ENCODE measurements around the gene OR1C1. TPM values are rescaled to one million over a fixed set of nuclear protein-coding genes. Genes with fewer than 3 reads are reported as not detected.
A peak's percentile ranks its signal among the peaks of the same experiment; 100 is the strongest.
"Not testable (repeated sequence)": the region's sequence is repeated elsewhere in the genome, so short reads cannot be mapped to it uniquely, and the experiment has no call there.

Gene OR1C1
- total RNA-seq (2021; fragmentation: NEBNext Ultra II Directional; extraction: Animal tissue kit (Norgen Biotek cat#: 25700)), result not detected
- long read RNA-seq, result 0 reads

- TF ChIP-seq CTCF (IDR thresholded peaks at IDR 0.05), result no peak
- no peak for DNase-seq
- Mint-ChIP-seq H3K36me3 (ENCODE audit: low read depth) (no peaks in the 10 kb centered on the region), H3K9me3 (peaks cover 15% of the 10 kb centered on the region), H3K27me3 (ENCODE audit: insufficient read depth) (no peaks in the 10 kb centered on the region; the same call in 1 of the 2 replicates), H3K4me1 (ENCODE audit: low read depth) (peaks cover 5% of the 10 kb centered on the region; the same call in 1 of the 2 replicates), H3K27ac (no peak within 1 kb of the TSS), H3K4me3 (no peak within 1 kb of the TSS)
These were observed at the start of gene OR1C1 for GRCh38 chr1:247760456-247760855. Gene OR1C1 (minus strand): TSS chr1:247760556. CDS start chr1:247758406, 2,150 bp downstream.

GRCh38 chr1:247797518-247797917 lies 37.2 kb upstream of the OR1C1 start:
- no peak for DNase-seq
- Mint-ChIP-seq H3K4me3 (no peak overlapping the region), H3K9me3 (peaks cover 49% of the 10 kb centered on the region), H3K4me1 (ENCODE audit: low read depth) (peaks cover 24% of the 10 kb centered on the region; the same call in 1 of the 2 replicates), H3K27ac (no peak overlapping the region), H3K27me3 (ENCODE audit: insufficient read depth) (no peaks in the 10 kb centered on the region; the same call in 1 of the 2 replicates), H3K36me3 (ENCODE audit: low read depth) (no peaks in the 10 kb centered on the region; the same call in 1 of the 2 replicates)
- no peak for TF ChIP-seq CTCF (IDR thresholded peaks at IDR 0.05)

GRCh38 chr1:247769603-247770002 lies 9.2 kb upstream of the OR1C1 start:
- Mint-ChIP-seq H3K4me3 (no peak overlapping the region), H3K9me3 (peaks cover 7% of the 10 kb centered on the region; the same call in 1 of the 2 replicates), H3K27me3 (ENCODE audit: insufficient read depth) (no peaks in the 10 kb centered on the region), H3K27ac (no peak overlapping the region), H3K4me1 (ENCODE audit: low read depth) (no peaks in the 10 kb centered on the region), H3K36me3 (ENCODE audit: low read depth) (no peaks in the 10 kb centered on the region)
- TF ChIP-seq CTCF (IDR thresholded peaks at IDR 0.05), result no peak
- DNase-seq, result no peak

GRCh38 chr1:247754311-247754710 lies 6.0 kb downstream of the OR1C1 start:
- not testable (repeated sequence) for H3K4me3 Mint-ChIP-seq; H3K27ac Mint-ChIP-seq; H3K4me1 Mint-ChIP-seq (ENCODE audit: low read depth); DNase-seq; H3K36me3 Mint-ChIP-seq (ENCODE audit: low read depth); H3K27me3 Mint-ChIP-seq (ENCODE audit: insufficient read depth)
- peaks cover 17% of the 10 kb centered on the region for H3K9me3 Mint-ChIP-seq

- Mint-ChIP-seq H3K36me3 (ENCODE audit: low read depth) (no peaks in the 10 kb centered on the region), H3K4me1 (ENCODE audit: low read depth) (peaks cover 26% of the 10 kb centered on the region; the same call in 1 of the 2 replicates), H3K4me3 (no peak overlapping the region), H3K27me3 (ENCODE audit: insufficient read depth) (no peaks in the 10 kb centered on the region), H3K9me3 (peaks cover 17% of the 10 kb centered on the region), H3K27ac (no peak overlapping the region)
- TF ChIP-seq CTCF (IDR thresholded peaks at IDR 0.05), result no peak
- DNase-seq, result no peak
These were observed 10.5 kb downstream of the OR1C1 start for GRCh38 chr1:247749870-247750269.

- Mint-ChIP-seq H3K4me3 (no peak within 1 kb of the TSS), H3K4me1 (ENCODE audit: low read depth) (peaks cover 26% of the 10 kb centered on the region; the same call in 1 of the 2 replicates), H3K27me3 (ENCODE audit: insufficient read depth) (no peaks in the 10 kb centered on the region), H3K9me3 (peaks cover 34% of the 10 kb centered on the region), H3K36me3 (ENCODE audit: low read depth) (no peaks in the 10 kb centered on the region), H3K27ac (peak within 1 kb of the TSS; percentile 67; the same call in 1 of the 2 replicates)
- no peak for DNase-seq
- no peak for TF ChIP-seq CTCF (IDR thresholded peaks at IDR 0.05)
These were observed 12.3 kb downstream of the OR1C1 start, which contains the start of gene OR14A2 for GRCh38 chr1:247748041-247748440. Gene OR14A2 (minus strand): TSS chr1:247748141.
